GM21447 (cell line): ENCODE measurements around the gene SPRY1.

ENCODE experiments used
- ATAC-seq: cut with Tn5 transposase; IDR thresholded peaks from one replicate; pipeline ENCODE4 v1.9.1; 2021; ENCODE audit not compliant: unreplicated experiment

Gene SPRY1

GRCh38 chr4:123396307-123397143 lies at the start of gene SPRY1:
Gene SPRY1, plus strand, starts transcription at chr4:123396795. Its CDS starts 4,797 bp downstream, at chr4:123401592.
- ATAC-seq, result peak; percentile 49

DNA sequence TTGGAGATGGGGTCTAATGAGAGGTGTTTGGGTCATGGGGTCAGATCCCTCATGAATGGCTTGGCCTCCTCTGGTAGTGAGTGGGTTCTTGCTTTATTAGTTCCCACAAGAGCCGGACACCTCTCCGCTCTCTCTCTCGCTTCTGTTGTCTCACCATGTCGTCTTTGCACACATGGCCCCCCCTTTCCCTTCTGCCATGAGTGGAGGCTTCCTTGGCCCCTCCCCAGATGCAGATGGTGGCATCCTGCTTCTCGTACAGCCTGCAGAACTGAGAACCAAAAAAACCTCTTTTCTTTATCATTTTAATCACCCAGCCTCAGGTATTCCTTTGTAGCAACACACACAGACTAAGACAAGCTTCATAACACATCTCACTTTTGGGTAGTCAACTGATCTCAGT lies 49.6 kb upstream of the SPRY1 start:
- ATAC-seq, result peak; percentile 59

GRCh38 chr4:123348946-123349345 lies 47.6 kb upstream of the SPRY1 start:
- no peak for ATAC-seq

- no peak for ATAC-seq
Measured at GRCh38 chr4:123349421-123350190, 47.0 kb upstream of the SPRY1 start.

DNA sequence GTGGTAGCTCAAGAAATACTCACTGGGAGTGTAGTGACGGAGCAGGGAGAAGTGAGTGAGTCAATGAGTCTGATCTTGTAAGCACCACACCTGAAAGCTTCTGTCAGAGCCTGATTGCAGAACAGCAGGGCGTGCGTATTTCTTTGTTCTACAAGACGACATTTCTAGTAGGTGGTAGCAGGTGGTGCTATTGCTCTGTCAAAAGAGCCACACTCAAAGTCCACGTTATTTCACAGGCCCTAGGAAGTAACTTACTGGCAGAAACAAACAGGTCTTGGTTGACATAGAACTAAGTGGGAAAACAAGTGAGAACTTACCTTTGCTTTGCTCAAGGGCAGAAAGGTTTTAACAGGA lies 46.4 kb upstream of the SPRY1 start:
- no peak for ATAC-seq

DNA sequence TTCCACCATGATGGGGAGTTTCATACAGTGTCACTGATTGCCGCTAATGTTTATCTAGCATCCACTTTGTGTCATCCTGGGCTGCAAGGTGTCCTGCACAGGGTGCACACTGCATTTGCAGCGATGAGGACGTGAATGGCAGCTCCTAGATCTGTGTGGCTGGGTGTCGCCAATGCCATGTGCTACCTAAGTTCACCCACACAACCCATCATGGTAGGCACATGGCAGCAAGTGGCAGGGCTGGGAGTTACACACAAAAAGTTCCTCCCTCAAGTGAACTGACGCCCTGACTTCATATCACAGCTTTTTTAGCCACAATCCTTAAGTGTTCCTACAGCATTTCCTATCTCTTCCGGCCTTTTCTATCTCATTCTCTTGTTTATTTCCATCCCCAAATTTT lies 45.9 kb upstream of the SPRY1 start:
- no peak for ATAC-seq

DNA sequence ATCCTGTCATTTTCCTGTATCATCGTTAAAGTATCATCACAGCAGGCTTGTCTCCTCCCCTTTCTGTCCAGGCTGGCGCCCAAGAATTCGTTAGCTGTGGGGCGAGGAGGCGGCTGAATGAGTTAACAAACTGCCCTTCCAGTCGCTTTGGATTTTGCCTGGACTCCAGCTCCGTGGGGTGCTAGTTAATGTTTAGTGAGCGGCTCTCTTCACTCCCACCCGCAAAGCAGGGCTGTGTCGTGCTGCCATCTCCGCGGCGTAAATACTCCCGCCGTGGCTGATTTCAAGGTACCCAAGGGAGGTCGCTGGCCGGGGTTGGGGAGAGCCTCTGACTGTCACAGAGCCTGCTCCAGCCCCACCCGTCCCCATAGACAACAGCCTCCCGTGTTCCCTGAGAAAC lies 44.9 kb upstream of the SPRY1 start:
- no peak for ATAC-seq

- no peak for ATAC-seq
Measured at GRCh38 chr4:123352240-123352945, 44.2 kb upstream of the SPRY1 start.

DNA sequence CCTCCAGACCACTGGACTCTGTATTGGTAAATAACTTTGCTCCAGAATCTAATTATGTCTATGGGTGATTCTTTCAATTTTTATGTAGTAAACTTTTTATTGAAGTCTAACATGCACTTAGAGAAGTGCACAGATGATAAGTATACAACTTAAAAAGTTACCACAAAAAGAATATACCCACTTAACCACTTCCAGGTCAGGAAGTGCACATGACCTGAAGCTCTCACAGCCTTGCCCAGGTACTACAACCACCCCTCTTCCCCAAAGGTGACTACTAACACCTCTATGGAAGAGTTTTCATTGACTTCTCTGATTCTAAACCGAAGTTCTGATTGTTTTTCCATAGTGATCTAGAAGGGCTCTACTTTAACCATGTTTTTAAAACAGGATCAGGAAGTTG lies 43.6 kb upstream of the SPRY1 start:
- no peak for ATAC-seq

GRCh38 chr4:123353656-123354055 lies 42.9 kb upstream of the SPRY1 start:
- no peak for ATAC-seq

GRCh38 chr4:123354701-123355100 lies 41.9 kb upstream of the SPRY1 start:
- no peak for ATAC-seq

GRCh38 chr4:123356921-123357320 lies 39.7 kb upstream of the SPRY1 start:
- no peak for ATAC-seq

- ATAC-seq, result no peak
Measured at GRCh38 chr4:123359449-123360315, 36.9 kb upstream of the SPRY1 start.

DNA sequence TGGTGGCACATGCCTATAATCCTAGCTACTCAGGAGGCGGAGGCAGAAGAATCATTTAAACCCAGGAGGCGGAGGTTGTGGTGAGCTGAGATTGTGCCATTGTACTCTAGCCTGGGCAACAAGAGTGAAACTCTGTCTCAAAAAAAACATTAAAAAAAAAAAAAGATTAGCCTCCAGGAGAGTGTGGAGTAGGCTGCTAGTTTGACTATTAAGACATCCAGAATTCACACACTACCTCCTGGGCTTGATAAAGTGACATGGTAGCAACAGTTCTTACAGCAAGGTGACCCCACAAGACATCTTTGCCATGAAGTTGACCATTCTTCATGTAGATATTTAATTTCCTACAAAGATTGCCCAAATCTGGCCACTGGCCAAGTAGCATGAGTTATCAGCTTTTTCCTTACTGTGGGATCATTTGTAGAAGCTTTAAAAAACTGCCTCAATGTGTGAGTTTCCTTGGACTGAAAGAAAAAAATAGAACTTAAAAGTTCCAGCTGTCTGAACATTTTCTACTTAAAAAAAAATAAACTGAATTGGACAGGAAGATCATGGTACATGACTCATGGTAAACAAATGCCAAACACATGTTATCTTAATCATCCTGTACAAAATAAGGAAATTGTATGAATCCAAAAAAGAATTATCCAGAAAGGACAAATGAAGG lies 35.3 kb upstream of the SPRY1 start:
- ATAC-seq, result no peak

DNA sequence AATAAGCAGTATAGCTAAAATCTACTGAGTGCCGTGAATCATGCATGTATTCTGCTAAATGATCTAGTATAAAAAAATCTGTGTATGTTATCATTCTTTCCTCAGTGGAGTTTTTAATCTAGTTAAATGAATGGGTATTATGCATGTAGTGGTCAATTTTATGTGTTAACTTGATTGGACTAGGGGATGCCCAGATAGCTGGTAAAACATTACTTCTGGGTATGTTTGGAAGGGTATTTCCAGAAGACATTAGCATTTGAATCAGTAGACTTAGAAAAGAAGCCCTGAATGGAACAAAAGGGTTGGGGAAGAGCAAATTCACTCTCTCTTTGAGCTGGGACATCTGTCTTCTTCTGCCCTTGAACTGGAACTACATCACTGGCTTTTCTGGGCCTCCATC lies 34.5 kb upstream of the SPRY1 start:
- ATAC-seq, result no peak

- ATAC-seq, result peak; percentile 95
Measured at GRCh38 chr4:123363729-123364128, 32.9 kb upstream of the SPRY1 start.

DNA sequence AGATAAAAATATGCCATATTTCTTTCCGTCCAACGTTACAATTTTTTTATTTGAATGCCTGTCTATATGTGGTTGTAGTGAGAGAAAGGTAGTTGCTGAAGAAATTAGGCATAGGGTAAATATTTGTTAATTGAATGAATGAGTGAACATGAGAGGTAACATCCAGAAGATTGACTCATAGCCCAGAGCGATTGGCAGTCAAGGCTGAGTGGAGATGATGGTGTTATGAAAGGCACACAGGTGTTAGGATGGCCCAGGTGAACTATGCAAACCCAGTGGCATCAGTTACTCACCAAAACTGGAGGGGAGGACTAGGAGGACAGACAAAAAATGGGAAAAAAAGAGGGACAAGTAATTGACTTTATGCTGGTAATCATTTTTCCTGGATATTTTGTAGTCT lies 31.7 kb upstream of the SPRY1 start:
- ATAC-seq, result no peak

DNA sequence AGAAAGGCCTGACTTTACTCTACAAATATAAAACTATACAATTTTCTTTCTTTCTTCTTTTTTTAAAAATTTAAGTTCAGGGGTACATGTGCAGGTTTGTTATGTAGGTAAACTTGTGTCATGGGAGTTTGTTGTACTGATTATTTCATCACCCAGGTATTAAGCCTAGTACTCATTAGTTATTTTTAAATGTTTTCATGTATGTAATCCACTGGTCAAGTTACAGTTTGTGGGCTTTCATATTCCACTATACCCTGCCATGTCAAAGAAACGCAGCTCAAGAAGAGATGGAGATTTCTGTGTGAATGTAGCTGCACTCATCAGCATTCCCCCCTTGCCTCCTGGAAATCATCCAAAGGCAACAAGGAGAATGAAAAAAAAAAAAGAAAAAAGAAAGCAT lies 31.2 kb upstream of the SPRY1 start:
- ATAC-seq, result no peak

DNA sequence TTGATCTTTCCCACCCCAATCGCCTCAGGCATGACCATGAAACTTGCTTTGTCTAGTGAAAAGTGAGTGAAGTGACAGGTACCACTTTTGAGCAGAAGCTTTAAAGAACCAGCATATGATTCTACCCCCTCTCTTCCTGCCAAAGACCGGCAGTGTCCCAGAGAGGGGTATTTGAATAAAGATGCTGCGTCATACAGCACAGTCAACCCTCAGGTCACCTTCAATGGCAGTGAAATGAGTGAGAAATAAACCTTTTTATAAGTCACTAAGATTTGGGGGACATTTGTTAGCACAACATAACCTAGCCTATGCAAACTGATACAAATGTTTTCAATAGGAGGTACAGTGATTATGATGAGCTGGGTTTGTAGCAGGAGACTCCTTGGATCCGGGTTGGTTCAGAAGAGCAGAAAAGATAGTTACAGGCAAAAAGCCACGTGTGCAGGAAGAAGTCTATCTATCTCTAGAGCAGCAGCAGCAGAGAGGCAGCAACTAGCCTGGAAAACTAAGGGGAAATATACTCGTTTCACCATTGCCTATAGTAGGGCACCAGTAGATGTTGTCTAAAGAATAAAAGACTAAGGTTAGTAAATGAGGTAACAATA lies 30.3 kb upstream of the SPRY1 start:
- no peak for ATAC-seq

DNA sequence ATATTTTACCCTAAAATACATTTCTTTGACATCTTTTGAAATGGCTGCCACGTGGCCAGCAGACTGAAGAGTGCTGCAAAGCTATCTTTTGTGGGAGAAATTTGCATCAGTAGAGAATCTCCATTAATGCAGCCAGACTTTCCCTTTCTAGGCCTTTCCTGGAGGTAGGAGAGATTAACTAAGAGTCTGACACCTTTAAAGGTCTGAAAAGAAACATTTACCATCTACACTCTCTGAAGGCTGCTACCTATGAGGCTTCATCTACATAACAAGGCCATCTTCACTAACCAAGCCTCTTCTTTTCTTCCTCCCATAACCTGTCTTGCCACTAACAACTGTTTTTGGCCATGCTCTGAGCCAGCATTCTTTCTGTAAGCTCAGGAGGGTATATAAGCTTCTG lies 17.8 kb upstream of the SPRY1 start:
- no peak for ATAC-seq
